Measurements from ENCODE around the gene DNM3. TPM values are rescaled to one million over a fixed set of nuclear protein-coding genes. Genes with fewer than 3 reads are reported as not detected.

DNM3 gene
- total and polyA plus RNA-seq, 5 donors from 2014 or later, result 0.76 to 5.5 (median 1.6) TPM

- H3K9me3 Mint-ChIP-seq, result peaks cover 0 to 15% (median 7%) of the 10 kb centered on the region in 7 donors
- ATAC-seq (ENCODE audit: low read depth in 2 of 2) (no peak), DNase-seq (no peak)
- no peak overlapping the region for H3K27ac Mint-ChIP-seq
- Histone ChIP-seq H3K9me3 (ENCODE audit: control insufficient read depth in 2 of 2, low read length in 2 of 2) (peaks cover 5 to 8% of the 10 kb centered on the region in 2 experiments), H3K36me3 (ENCODE audit: control insufficient read depth, insufficient read depth, low read length) (no peaks in the 10 kb centered on the region), H3K27me3 (ENCODE audit: control insufficient read depth, insufficient read depth, low read length) (no peaks in the 10 kb centered on the region), H3K4me3 (ENCODE audit: low read depth, low read length) (no peak overlapping the region), H3K4me1 (ENCODE audit: control insufficient read depth, insufficient read depth, low read length, poor library complexity, severe bottlenecking) (peaks cover 4% of the 10 kb centered on the region), H3K27ac (ENCODE audit: insufficient read depth, low read length, poor library complexity, severe bottlenecking) (no peak overlapping the region)
- peaks cover 5% of the 10 kb centered on the region for H3K36me3 Mint-ChIP-seq
- H3K27me3 Mint-ChIP-seq, result no peaks in the 10 kb centered on the region
- H3K4me1 Mint-ChIP-seq, result peaks cover 6 to 47% (median 18%) of the 10 kb centered on the region in 4 donors
- no peak overlapping the region for H3K4me3 Mint-ChIP-seq
These were observed 503.8 kb downstream of the DNM3 start for GRCh38 chr1:172345077-172345476.

- H3K27me3 Mint-ChIP-seq, result no peaks in the 10 kb centered on the region
- DNase-seq (no peak), ATAC-seq (ENCODE audit: low read depth in 2 of 2) (no peak)
- Histone ChIP-seq H3K27ac (ENCODE audit: insufficient read depth, low read length, poor library complexity, severe bottlenecking) (no peak overlapping the region), H3K4me1 (ENCODE audit: control insufficient read depth, insufficient read depth, low read length, poor library complexity, severe bottlenecking) (peaks cover 6% of the 10 kb centered on the region), H3K4me3 (ENCODE audit: low read depth, low read length) (no peak overlapping the region), H3K27me3 (ENCODE audit: control insufficient read depth, insufficient read depth, low read length) (no peaks in the 10 kb centered on the region), H3K36me3 (ENCODE audit: control insufficient read depth, insufficient read depth, low read length) (no peaks in the 10 kb centered on the region), H3K9me3 (ENCODE audit: control insufficient read depth in 2 of 2, low read length in 2 of 2) (peaks cover 5 to 8% of the 10 kb centered on the region in 2 experiments)
- peaks cover 6 to 30% (median 15%) of the 10 kb centered on the region in 4 donors for H3K4me1 Mint-ChIP-seq
- H3K36me3 Mint-ChIP-seq, result peaks cover 5% of the 10 kb centered on the region
- H3K4me3 Mint-ChIP-seq, result peak overlapping the region in 1 of 4 donors; percentile 58
- peaks cover 0 to 15% (median 5%) of the 10 kb centered on the region in 7 donors for H3K9me3 Mint-ChIP-seq
- H3K27ac Mint-ChIP-seq, result no peak overlapping the region
These were observed 506.1 kb downstream of the DNM3 start for GRCh38 chr1:172347416-172347815.

GRCh38 chr1:172350856-172351255, 509.6 kb downstream of the DNM3 start:
- no peak overlapping the region for H3K4me3 Mint-ChIP-seq
- H3K36me3 Mint-ChIP-seq, result peaks cover 8% of the 10 kb centered on the region
- H3K27me3 ChIP-seq (ENCODE audit: control insufficient read depth, insufficient read depth, low read length), result no peaks in the 10 kb centered on the region
- H3K27ac ChIP-seq (ENCODE audit: insufficient read depth, low read length, poor library complexity, severe bottlenecking), result no peak overlapping the region
- no peak for DNase-seq
- peaks cover 5 to 8% of the 10 kb centered on the region in 2 experiments for H3K9me3 ChIP-seq (ENCODE audit: control insufficient read depth in 2 of 2, low read length in 2 of 2)
- H3K4me1 Mint-ChIP-seq, result peaks cover 11 to 30% (median 17%) of the 10 kb centered on the region in 4 donors
- peaks cover 4% of the 10 kb centered on the region for H3K4me1 ChIP-seq (ENCODE audit: control insufficient read depth, insufficient read depth, low read length, poor library complexity, severe bottlenecking)
- no peak for ATAC-seq (ENCODE audit: low read depth in 2 of 2)
- no peaks in the 10 kb centered on the region for H3K36me3 ChIP-seq (ENCODE audit: control insufficient read depth, insufficient read depth, low read length)
- no peak overlapping the region for H3K4me3 ChIP-seq (ENCODE audit: low read depth, low read length)
- no peaks in the 10 kb centered on the region for H3K27me3 Mint-ChIP-seq
- peaks cover 0 to 15% (median 5%) of the 10 kb centered on the region in 7 donors for H3K9me3 Mint-ChIP-seq
- no peak overlapping the region for H3K27ac Mint-ChIP-seq

GRCh38 chr1:172351346-172351745, 510.0 kb downstream of the DNM3 start:
- H3K4me3 Mint-ChIP-seq, result no peak overlapping the region

DNA sequence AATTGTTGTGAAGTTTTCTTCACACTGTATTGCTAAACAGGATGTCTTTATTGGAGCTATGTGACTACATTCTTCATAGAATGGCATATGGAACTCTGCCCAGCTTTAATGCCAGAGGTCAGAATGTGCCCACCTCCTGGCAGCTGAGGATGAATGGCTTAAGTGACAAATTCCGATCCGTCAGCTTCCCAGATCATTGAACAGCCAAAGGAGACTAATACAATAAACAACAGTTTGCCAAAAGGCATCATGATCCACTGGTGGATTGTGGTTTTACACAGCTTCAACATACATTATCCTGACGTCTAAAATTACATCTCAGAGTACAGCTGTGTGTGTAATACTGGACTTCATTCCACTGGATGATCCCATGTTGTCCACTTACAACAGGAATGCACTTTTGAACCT, 510.5 kb downstream of the DNM3 start:
- DNase-seq (no peak), ATAC-seq (ENCODE audit: low read depth in 2 of 2) (no peak)
- Mint-ChIP-seq H3K27ac (peak overlapping the region in 1 of 3 donors; percentile 27), H3K4me3 (no peak overlapping the region), H3K27me3 (no peaks in the 10 kb centered on the region), H3K9me3 (peaks cover 0 to 15% (median 2%) of the 10 kb centered on the region in 7 donors), H3K4me1 (peaks cover 11 to 31% (median 21%) of the 10 kb centered on the region in 4 donors), H3K36me3 (peaks cover 3% of the 10 kb centered on the region)
- Histone ChIP-seq H3K27ac (ENCODE audit: insufficient read depth, low read length, poor library complexity, severe bottlenecking) (no peak overlapping the region), H3K4me1 (ENCODE audit: control insufficient read depth, insufficient read depth, low read length, poor library complexity, severe bottlenecking) (peaks cover 4% of the 10 kb centered on the region), H3K36me3 (ENCODE audit: control insufficient read depth, insufficient read depth, low read length) (no peaks in the 10 kb centered on the region), H3K27me3 (ENCODE audit: control insufficient read depth, insufficient read depth, low read length) (no peaks in the 10 kb centered on the region), H3K9me3 (ENCODE audit: control insufficient read depth in 2 of 2, low read length in 2 of 2) (peaks cover 5 to 6% of the 10 kb centered on the region in 2 experiments), H3K4me3 (ENCODE audit: low read depth, low read length) (no peak overlapping the region)

More at GRCh38 chr1:172351346-172351745, 510.0 kb downstream of the DNM3 start:
- H3K9me3 Mint-ChIP-seq, result peaks cover 0 to 15% (median 2%) of the 10 kb centered on the region in 7 donors
- no peaks in the 10 kb centered on the region for H3K36me3 ChIP-seq (ENCODE audit: control insufficient read depth, insufficient read depth, low read length)
- H3K9me3 ChIP-seq (ENCODE audit: control insufficient read depth in 2 of 2, low read length in 2 of 2), result peaks cover 5 to 8% of the 10 kb centered on the region in 2 experiments
- H3K27ac Mint-ChIP-seq, result no peak overlapping the region
- no peaks in the 10 kb centered on the region for H3K27me3 Mint-ChIP-seq
- no peak overlapping the region for H3K27ac ChIP-seq (ENCODE audit: insufficient read depth, low read length, poor library complexity, severe bottlenecking)
- no peak overlapping the region for H3K4me3 ChIP-seq (ENCODE audit: low read depth, low read length)
- H3K27me3 ChIP-seq (ENCODE audit: control insufficient read depth, insufficient read depth, low read length), result no peaks in the 10 kb centered on the region
- no peak for DNase-seq
- peaks cover 4% of the 10 kb centered on the region for H3K36me3 Mint-ChIP-seq
- ATAC-seq (ENCODE audit: low read depth in 2 of 2), result no peak
- peaks cover 4% of the 10 kb centered on the region for H3K4me1 ChIP-seq (ENCODE audit: control insufficient read depth, insufficient read depth, low read length, poor library complexity, severe bottlenecking)
- H3K4me1 Mint-ChIP-seq, result peaks cover 11 to 29% (median 18%) of the 10 kb centered on the region in 4 donors

DNA sequence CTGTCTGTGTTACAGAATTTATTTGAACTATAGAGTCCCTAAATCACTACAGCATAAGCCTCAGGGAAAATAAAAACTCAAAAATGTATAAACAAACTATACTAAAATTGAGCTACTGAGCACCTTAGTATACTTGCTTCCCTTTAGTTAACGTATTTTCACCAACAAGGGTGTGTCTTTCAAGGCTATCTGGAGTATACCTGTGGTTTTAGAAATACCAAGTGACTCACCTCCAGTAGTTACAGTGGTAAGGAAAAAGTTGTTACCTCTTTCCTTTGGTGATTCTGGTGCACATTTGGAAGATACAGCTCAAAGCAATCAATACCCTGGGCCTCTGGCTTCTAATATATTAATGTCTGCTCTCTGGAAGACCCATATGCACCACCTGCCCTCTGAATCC, 511.1 kb downstream of the DNM3 start:
- Histone ChIP-seq H3K4me1 (ENCODE audit: control insufficient read depth, insufficient read depth, low read length, poor library complexity, severe bottlenecking) (peaks cover 4% of the 10 kb centered on the region), H3K4me3 (ENCODE audit: low read depth, low read length) (no peak overlapping the region), H3K27me3 (ENCODE audit: control insufficient read depth, insufficient read depth, low read length) (no peaks in the 10 kb centered on the region), H3K27ac (ENCODE audit: insufficient read depth, low read length, poor library complexity, severe bottlenecking) (no peak overlapping the region), H3K9me3 (ENCODE audit: control insufficient read depth in 2 of 2, low read length in 2 of 2) (peaks cover 0 to 3% of the 10 kb centered on the region in 2 experiments), H3K36me3 (ENCODE audit: control insufficient read depth, insufficient read depth, low read length) (no peaks in the 10 kb centered on the region)
- peak; percentile 55 to 56 for ATAC-seq (ENCODE audit: low read depth in 2 of 2)
- no peaks in the 10 kb centered on the region for H3K27me3 Mint-ChIP-seq
- peaks cover 18 to 38% (median 27%) of the 10 kb centered on the region in 4 donors for H3K4me1 Mint-ChIP-seq
- no peak overlapping the region for H3K4me3 Mint-ChIP-seq
- no peak overlapping the region for H3K27ac Mint-ChIP-seq
- no peak for DNase-seq
- peaks cover 0 to 9% (median 2%) of the 10 kb centered on the region in 7 donors for H3K9me3 Mint-ChIP-seq
- H3K36me3 Mint-ChIP-seq, result peaks cover 3% of the 10 kb centered on the region

DNA sequence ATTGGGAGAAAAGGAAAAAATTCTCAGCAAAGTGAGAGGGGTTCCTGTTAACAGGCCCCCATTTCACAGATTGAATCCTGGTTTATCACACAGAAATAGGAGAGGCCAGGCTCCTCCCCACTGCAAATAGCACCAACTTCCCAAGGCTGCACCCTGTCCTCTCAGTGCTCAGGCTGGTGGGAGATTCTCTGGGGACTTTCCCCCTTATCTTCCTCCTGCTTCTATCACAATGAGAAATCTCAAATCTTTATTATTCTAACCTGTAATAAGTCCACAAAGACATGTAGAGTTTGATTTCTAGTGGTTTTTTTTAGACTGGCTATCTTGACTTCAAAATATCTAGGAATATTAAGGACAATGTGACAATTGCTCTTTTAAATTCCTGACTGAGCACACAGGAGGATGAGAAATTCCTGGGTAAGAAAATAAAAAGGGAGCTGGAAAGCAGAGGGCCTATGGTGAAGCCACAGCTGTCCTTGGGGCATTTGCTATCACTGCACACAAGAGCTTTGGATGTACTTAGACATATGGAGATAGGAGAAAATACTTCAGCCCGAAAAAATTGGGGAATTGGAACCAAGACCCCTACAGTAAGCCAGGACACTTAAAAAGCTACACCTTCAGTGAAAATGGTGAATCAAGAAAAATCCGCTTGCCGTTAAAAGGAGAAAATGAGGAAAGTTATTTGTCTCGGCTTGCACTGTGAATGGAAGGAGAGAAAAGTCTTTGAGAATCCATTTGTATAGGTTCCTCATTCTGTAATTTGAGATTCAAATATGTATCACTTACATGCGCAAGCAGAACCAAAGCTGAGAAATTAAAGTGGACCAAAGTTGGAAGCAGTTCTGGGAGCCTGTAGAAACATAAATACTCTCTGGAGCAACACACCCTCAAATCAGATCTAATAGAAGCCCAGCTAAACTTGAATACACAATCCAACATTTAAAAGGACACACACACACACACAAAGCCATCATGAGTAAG, 513.3 kb downstream of the DNM3 start:
- H3K4me3 ChIP-seq (ENCODE audit: low read depth, low read length), result no peak overlapping the region
- no peaks in the 10 kb centered on the region for H3K9me3 ChIP-seq (ENCODE audit: control insufficient read depth in 2 of 2, low read length in 2 of 2)
- Mint-ChIP-seq H3K27me3 (no peaks in the 10 kb centered on the region), H3K9me3 (no peaks in the 10 kb centered on the region), H3K36me3 (peaks cover 3% of the 10 kb centered on the region), H3K4me3 (peak overlapping the region in 1 of 4 donors; percentile 53), H3K27ac (peak overlapping the region in 2 of 3 donors; percentile 44 to 74), H3K4me1 (peaks cover 34 to 59% (median 46%) of the 10 kb centered on the region in 4 donors)
- H3K4me1 ChIP-seq (ENCODE audit: control insufficient read depth, insufficient read depth, low read length, poor library complexity, severe bottlenecking), result peaks cover 25% of the 10 kb centered on the region
- no peak overlapping the region for H3K27ac ChIP-seq (ENCODE audit: insufficient read depth, low read length, poor library complexity, severe bottlenecking)
- no peaks in the 10 kb centered on the region for H3K36me3 ChIP-seq (ENCODE audit: control insufficient read depth, insufficient read depth, low read length)
- H3K27me3 ChIP-seq (ENCODE audit: control insufficient read depth, insufficient read depth, low read length), result no peaks in the 10 kb centered on the region
- ATAC-seq (ENCODE audit: low read depth in 2 of 2) (no peak), DNase-seq (no peak)
